ENCODE results near the gene SPEF1.

The SPEF1 gene

GRCh38 chr20:3804781-3805180 lies 23.5 kb upstream of the SPEF1 start:
- TF ChIP-seq, protein P1, sequence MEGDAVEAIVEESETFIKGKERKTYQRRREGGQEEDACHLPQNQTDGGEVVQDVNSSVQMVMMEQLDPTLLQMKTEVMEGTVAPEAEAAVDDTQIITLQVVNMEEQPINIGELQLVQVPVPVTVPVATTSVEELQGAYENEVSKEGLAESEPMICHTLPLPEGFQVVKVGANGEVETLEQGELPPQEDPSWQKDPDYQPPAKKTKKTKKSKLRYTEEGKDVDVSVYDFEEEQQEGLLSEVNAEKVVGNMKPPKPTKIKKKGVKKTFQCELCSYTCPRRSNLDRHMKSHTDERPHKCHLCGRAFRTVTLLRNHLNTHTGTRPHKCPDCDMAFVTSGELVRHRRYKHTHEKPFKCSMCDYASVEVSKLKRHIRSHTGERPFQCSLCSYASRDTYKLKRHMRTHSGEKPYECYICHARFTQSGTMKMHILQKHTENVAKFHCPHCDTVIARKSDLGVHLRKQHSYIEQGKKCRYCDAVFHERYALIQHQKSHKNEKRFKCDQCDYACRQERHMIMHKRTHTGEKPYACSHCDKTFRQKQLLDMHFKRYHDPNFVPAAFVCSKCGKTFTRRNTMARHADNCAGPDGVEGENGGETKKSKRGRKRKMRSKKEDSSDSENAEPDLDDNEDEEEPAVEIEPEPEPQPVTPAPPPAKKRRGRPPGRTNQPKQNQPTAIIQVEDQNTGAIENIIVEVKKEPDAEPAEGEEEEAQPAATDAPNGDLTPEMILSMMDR (IDR thresholded peaks at IDR 0.05; ENCODE audit: insufficient read depth, low read depth, low read length, missing control alignments), result no peak
- no peak for DNase-seq (ENCODE audit: low read depth)
- H3K4me3 ChIP-seq (ENCODE audit: low read length), result no peak overlapping the region

- no peak overlapping the region for H3K4me3 ChIP-seq (ENCODE audit: low read length)
- TF ChIP-seq, protein P1 (IDR thresholded peaks at IDR 0.05; ENCODE audit: insufficient read depth, low read depth, low read length, missing control alignments), result no peak
- peak; percentile 77 for DNase-seq (ENCODE audit: low read depth)
Measured at GRCh38 chr20:3804254-3804751, 23.1 kb upstream of the SPEF1 start.

GRCh38 chr20:3803854-3804253 lies 22.6 kb upstream of the SPEF1 start:
- no peak overlapping the region for H3K4me3 ChIP-seq (ENCODE audit: low read length)
- DNase-seq (ENCODE audit: low read depth), result no peak
- TF ChIP-seq, protein P1 (IDR thresholded peaks at IDR 0.05; ENCODE audit: insufficient read depth, low read depth, low read length, missing control alignments), result no peak

- TF ChIP-seq, protein P1 (IDR thresholded peaks at IDR 0.05; ENCODE audit: insufficient read depth, low read depth, low read length, missing control alignments), result no peak
- DNase-seq (ENCODE audit: low read depth), result no peak
- H3K4me3 ChIP-seq (ENCODE audit: low read length), result no peak overlapping the region
Measured at GRCh38 chr20:3803289-3803688, 22.0 kb upstream of the SPEF1 start.

GRCh38 chr20:3802524-3803239 lies 21.4 kb upstream of the SPEF1 start:
- no peak overlapping the region for H3K4me3 ChIP-seq (ENCODE audit: low read length)
- DNase-seq (ENCODE audit: low read depth), result no peak
- TF ChIP-seq, protein P1 (IDR thresholded peaks at IDR 0.05; ENCODE audit: insufficient read depth, low read depth, low read length, missing control alignments), result no peak

- H3K4me3 ChIP-seq (ENCODE audit: low read length), result no peak overlapping the region
- no peak for DNase-seq (ENCODE audit: low read depth)
- TF ChIP-seq, protein P1 (IDR thresholded peaks at IDR 0.05; ENCODE audit: insufficient read depth, low read depth, low read length, missing control alignments), result no peak
Measured at GRCh38 chr20:3801846-3802245, 20.6 kb upstream of the SPEF1 start.

GRCh38 chr20:3801299-3801698 lies 20.1 kb upstream of the SPEF1 start:
- no peak for DNase-seq (ENCODE audit: low read depth)
- TF ChIP-seq, protein P1 (IDR thresholded peaks at IDR 0.05; ENCODE audit: insufficient read depth, low read depth, low read length, missing control alignments), result no peak

More at GRCh38 chr20:3801299-3801698, 20.1 kb upstream of the SPEF1 start:
- no peak overlapping the region for H3K4me3 ChIP-seq (ENCODE audit: low read length)
